ENCODE data around the gene CX3CL1.
"Not testable (repeated sequence)": the region's sequence is repeated elsewhere in the genome, so short reads cannot be mapped to it uniquely, and the experiment has no call there.

CX3CL1 gene

GRCh38 chr16:57357330-57358085 is 14.8 kb upstream of the CX3CL1 start:
- DNase-seq (ENCODE audit: low read depth): no peak

GRCh38 chr16:57358086-57358420 is 14.2 kb upstream of the CX3CL1 start:
- no peak for DNase-seq (ENCODE audit: low read depth)

- DNase-seq (ENCODE audit: low read depth): no peak
Measured at GRCh38 chr16:57358527-57359095, 13.7 kb upstream of the CX3CL1 start, which contains the start of gene CCL22. Gene CCL22 (plus strand): TSS chr16:57358783. CDS start chr16:57358817, 34 bp downstream.

GRCh38 chr16:57360321-57360935 is 11.9 kb upstream of the CX3CL1 start:
- no peak for DNase-seq (ENCODE audit: low read depth)

GRCh38 chr16:57361404-57361803 is 10.9 kb upstream of the CX3CL1 start:
- no peak for DNase-seq (ENCODE audit: low read depth)

GRCh38 chr16:57364143-57364542 is 8.1 kb upstream of the CX3CL1 start:
- no peak for DNase-seq (ENCODE audit: low read depth)

GRCh38 chr16:57366544-57367040 is 5.7 kb upstream of the CX3CL1 start:
- no peak for DNase-seq (ENCODE audit: low read depth)

GRCh38 chr16:57367116-57367752 is 5.1 kb upstream of the CX3CL1 start:
- no peak for DNase-seq (ENCODE audit: low read depth)

GRCh38 chr16:57371494-57372371 is 557 bp upstream of the CX3CL1 start:
- DNase-seq (ENCODE audit: low read depth): no peak

- no peak for DNase-seq (ENCODE audit: low read depth)
Measured at GRCh38 chr16:57373117-57373947, 1.0 kb downstream of the CX3CL1 start.

- no peak for DNase-seq (ENCODE audit: low read depth)
Measured at GRCh38 chr16:57374067-57374534, 1.8 kb downstream of the CX3CL1 start.

GRCh38 chr16:57374925-57375465 is 2.7 kb downstream of the CX3CL1 start:
- not testable (repeated sequence) for DNase-seq (ENCODE audit: low read depth)

GRCh38 chr16:57376313-57376818 is 4.1 kb downstream of the CX3CL1 start:
- no peak for DNase-seq (ENCODE audit: low read depth)

- DNase-seq (ENCODE audit: low read depth): no peak
Measured at GRCh38 chr16:57377080-57377841, 5.0 kb downstream of the CX3CL1 start.

- DNase-seq (ENCODE audit: low read depth): no peak
Measured at GRCh38 chr16:57379579-57379978, 7.3 kb downstream of the CX3CL1 start.

GRCh38 chr16:57380671-57381462 is 8.6 kb downstream of the CX3CL1 start:
- DNase-seq (ENCODE audit: low read depth): no peak

- DNase-seq (ENCODE audit: low read depth): no peak
Measured at GRCh38 chr16:57381791-57382534, 9.7 kb downstream of the CX3CL1 start.

Data from GM04504 (cell line).